GM18909 (cell line): ENCODE data around the gene ANKRD13B.
"Not testable (repeated sequence)": the region's sequence is repeated elsewhere in the genome, so short reads cannot be mapped to it uniquely, and the experiment has no call there.

ENCODE experiments used
- ATAC-seq: cut with Tn5 transposase; IDR thresholded peaks from one replicate; pipeline ENCODE4 v1.9.1; 2021; ENCODE audit warnings: mild to moderate bottlenecking; ENCODE audit not compliant: unreplicated experiment, poor library complexity

Gene ANKRD13B

DNA sequence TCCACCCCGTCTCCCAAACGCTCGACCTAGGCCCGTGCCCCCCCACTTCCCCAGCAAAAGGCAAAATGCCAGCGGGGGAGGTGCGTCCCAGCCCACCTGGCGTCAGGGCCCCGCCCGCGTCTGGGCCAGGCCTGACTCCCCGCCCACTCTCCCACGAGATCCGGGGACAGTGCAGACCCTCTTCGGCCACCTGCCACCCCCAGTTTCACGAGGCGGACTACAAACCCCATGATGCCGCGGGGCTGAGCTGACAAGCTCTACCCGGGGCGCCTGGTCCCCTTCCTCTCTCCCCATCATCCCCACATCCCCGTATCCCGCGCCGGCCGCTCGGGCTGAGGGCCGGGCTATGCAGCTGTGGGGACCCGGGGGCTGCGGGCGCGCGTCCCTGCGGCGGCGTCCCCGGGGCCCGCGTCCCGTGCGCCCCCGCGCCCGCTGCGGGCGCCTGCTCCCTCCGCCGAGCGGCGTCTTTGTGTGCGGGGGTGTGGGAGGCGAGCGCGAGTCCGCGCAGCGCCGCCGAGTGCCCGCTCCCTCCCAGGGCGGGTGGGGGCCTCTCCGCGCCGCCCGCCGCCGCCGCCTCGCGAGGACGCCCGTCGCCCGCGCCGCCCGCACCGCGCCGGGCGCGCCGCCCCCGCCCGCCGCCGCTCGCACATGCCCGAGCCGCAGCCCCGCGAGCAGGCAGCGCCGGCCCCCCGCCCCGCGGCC is at the start of gene ANKRD13B:
TSS of gene ANKRD13B (plus strand) at position 283 of the 702 bp plus-strand sequence. CDS start 490 bp downstream, outside the sequence.
- ATAC-seq: no peak

DNA sequence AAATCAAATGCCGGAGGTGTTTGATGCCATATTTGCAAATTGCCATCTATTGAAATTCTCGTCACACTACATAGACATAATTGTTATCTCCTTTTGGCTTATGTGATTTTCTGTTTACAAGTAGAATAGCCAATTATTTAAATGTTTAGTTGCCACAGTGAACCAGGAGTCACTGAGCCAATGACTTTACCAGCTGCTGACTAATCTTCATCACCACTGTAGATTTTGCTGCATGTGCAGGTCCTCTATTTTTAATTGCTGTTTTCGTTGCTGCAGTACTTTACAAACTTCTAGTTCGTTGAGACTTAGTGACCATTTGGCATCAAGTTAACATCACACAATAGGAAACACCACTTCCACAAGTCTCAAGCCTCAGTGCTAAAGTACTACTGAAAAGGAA is 48.9 kb upstream of the ANKRD13B start:
- no peak for ATAC-seq

DNA sequence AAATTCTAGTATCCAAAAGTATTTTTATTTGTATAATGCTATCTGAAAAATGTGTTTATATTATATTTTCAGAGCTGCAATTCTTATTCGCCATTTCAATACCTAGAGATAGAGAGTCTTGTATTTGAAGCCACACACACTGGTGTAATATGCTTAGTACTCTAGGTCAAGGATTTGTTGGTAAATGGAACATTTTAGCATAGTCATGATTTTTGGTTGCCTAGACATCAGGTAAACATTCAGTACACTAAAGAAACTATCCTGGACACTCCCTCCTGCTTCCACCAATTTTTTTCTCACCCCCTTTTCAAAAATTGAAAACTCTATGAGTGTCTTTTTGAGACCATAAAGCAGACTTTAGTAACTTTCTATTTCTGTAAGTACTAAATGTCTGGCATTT is 46.8 kb upstream of the ANKRD13B start:
- no peak for ATAC-seq

DNA sequence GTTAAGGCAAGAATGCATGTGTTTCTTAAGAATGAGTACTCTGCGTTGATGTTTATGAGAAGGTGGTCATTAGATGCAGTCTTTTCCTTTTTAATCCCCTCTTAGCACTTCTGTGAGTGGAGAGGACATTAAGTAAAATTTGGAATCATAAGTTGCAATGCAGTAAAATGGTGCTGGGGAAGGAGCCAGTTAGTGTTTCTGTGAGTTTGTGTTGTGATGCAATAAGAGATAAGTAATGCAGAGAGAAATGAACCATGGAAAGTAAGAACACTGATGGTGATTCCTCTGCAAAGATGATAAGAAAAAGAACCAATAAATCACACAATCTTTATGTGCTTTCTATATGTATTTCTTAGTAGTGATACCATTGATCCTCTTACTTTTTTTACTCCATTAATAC is 46.1 kb upstream of the ANKRD13B start:
- no peak for ATAC-seq

DNA sequence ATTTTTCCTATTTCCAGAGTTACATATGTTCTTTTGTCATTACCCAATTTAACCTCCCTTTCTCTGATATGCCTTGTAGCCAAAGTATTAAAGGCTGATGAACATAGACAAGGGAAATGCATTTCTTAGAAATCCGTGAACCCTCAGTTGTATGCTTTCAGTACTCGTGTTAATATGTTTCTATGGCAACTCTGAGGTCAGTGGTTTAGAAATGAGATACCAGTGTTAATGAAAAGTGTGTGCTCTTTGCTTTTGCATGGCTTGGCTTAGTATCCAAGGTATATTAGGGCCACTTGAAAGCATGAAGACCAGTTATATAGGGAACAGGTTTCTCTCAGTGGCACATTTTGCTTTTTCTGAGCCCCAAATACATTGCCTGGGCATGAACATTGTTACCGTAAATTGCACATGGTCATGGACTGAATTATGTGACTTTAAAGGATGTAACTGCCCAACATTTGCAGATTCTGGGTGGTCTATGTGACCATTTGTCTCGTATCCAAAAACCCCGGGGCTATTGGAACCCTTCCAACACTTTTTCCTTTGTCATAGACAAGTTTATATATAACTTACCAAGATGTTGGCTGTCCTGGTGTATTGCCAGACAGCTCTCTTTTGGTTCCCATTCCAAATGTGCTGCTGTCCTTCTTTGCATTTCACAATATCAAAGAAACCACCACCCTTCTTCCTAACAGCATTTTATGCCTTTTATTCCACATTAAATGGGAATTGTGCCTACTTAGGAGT is 43.6 kb upstream of the ANKRD13B start:
- no peak for ATAC-seq

DNA sequence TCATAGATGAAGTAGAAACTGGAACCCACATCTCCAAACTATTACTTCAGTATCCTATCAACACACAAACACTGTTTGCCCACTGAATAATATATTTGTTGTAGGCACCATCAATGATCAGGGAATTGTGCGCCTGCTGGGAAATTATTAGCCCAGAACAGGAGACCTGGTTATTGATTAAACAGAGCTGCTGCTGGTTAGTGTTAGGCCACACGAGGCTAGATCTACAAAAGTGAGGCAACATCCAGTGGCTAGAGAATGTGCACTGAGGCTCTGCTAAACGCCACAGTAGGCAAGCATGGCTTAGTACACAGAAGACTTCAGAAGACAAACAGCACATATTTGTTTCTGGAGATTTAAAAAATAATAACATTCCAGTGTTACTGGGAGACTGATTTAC is 37.1 kb upstream of the ANKRD13B start:
- no peak for ATAC-seq

DNA sequence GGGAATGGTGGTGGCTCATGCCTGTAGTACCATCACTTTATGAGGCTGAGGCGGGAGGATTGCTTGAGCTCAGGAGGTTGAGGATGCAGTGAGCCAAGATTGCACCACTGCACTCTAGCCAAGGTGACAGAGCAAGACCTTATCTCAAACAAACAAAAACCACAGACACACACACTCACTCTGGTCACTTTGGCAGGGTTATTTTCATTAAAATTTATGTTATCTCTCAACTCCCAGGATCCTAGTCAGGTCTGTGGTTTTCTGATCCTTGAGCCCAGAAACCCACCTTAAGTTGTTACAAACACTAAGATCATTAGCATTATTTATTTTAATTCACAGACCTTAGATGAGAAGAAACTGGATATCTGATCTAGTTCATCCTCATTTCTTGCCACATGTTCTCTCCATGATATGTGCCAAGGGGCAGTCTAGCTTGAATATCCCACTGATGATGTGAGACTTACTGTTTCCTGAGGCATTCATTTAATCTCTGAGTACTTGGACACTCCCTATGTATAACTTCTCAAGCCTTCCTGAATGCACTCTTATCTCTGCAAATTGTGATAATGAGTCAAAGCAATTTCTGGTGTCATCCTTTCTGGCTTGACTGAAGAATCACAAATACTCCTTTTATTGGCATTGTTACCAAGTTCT is 35.7 kb upstream of the ANKRD13B start:
- no peak for ATAC-seq

DNA sequence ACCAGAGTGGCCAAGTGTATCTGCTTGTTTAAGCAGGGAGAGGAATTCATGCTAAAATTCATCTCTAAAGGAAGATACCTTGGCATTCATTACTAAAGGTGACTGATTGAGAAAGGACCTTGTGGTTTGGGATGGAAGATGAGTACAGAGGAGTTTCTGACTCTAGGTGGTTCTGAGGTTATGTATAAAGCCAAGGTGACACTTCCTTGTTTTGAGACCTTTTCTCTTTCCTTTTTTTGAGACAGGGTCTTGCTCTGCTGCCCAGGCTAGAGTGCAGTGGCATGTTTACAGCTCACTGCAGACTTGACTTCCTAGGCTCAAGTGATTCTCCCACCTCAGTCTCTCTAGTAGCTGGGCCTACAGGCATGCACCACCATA is 35.2 kb upstream of the ANKRD13B start:
- no peak for ATAC-seq

DNA sequence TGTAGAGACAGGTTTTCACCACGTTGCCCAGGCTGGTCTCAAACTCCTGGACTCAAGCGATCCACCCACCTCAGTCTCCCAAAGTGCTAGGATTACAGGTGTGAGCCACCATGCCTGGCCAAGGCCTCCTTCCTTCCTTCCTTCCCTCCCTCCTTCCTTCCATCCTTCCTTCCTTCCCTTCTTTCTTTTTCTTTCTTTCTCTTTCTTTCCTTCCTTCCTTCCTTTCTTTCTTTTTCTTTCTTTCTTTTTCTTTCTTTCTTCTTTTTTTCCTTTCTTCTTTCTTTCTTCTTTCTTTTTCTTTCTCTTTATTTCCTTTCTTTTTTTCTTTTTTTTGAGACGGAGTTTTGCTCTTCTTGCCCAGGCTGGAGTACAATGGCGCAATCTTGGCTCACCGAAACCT is 34.8 kb upstream of the ANKRD13B start:
- ATAC-seq: not testable (repeated sequence)

DNA sequence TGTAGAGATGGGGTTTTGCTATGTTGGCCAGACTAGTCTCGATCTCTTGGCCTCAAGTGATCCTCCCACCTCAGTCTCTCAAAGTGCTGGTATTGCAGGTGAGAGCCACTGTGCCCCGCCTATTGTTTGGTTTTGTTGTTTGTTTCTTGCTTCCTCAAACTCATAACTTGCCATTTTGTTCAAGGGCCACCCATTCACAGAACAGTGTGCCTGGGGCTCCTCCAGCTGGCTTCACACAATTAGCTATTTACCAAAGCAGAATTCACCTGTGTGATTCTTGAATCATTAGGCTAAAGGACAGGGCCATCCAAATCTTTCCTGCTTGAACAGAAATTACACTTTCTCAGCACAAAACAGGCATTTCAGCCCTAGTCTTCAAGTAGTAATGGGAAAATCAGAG is 33.3 kb upstream of the ANKRD13B start:
- no peak for ATAC-seq

DNA sequence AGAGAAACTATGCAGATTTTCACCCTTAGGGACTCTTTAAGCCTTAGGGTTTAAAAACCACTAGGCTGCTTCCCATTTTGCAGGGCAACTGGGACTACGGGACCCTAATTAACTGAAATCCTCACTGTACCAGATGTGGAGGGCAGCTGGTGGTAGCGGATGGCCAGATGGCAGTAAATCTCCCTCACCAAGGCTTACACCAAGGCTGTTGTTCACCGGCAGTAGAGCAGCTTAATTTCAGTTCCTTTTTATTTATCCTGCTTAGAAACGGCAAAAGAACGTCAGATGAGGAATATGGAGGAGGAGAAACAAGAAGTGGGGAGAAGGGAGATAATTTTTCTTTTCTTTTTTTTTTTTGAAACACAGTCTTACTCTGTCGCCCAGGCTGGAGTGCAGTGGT is 32.6 kb upstream of the ANKRD13B start:
- ATAC-seq: no peak

DNA sequence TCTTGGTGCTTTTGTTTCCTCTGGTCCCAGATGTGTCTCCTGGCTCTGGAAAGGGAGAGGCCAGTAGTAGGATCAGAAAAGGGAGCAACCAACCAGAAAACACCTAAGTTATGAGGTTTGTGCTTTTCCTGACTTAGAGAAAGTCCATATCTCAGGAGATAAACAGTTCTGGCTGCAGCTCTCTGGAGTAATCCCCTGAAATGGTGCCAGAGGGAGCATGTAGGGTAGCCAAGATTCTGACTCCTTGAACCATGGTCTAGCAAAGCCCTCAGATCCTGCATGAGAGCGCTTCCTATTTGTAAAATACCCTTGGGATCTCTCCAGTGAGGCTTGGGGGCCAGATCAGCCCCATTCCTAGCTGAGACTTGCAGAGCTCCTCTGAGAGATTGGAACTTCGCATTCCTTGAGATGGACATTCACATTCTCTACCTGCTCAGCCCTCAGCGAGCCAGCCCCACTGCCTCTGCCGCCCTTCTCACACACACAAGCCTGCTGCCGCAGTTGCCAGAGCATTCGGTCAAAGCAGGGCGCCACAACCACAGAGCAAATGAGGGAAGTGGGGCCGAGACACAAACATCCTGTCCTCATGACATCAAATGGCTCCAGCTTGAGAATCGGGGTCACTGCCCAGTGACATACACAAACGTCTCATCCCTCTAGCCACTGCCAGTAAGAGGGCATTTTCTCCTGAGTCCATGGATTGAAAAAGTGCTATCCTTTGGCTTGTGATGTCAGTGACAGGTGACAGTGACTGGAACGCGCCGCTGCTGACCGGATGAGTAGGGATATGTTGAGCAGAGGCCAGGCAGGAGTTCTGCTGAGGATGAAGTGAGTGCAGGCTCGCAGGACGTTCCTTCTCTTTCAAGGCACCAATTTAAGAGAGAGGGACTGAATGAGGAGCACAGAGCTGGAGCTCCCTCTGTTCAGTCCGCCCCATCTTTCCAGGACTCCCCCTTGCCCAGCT is 31.1 kb upstream of the ANKRD13B start:
- ATAC-seq: no peak

DNA sequence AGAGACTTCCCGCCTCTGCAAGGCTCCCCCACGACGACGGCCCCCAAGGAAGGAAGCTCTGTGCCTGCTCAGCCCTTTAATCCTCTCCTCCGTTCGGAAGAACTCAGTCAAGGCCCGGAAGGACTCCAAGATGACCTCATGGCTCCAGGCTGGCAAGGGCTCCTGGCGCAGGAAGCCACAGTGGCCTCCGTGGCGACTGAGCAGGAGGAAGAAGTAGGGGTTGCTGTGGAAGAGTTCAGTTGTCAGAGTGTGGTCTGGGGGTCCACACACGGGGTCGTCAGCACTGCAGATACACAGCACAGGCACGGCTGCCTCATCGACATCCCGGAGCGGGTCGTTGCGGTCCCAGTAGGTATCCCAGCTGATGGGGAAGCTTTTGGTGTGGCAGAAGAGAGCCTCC is 30.3 kb upstream of the ANKRD13B start:
- ATAC-seq: no peak

DNA sequence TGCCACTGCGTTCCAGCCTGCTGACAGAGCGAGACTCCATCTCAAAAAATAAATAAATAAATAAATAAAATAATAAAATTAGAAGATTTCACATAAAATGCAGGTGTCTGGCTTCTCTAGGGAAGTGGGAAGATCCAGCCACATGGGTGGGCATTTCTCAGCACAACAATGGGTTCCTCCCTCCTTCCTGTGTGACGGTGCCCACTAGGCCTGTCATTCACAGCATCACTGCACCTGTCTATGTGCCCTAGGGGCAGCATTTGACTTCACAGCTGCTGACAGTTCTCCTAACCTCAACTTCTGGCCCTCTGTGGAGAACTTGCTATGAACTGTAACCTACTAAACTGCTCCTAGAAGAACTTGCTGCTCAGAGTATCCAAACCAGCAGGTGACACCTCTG is 29.1 kb upstream of the ANKRD13B start:
- ATAC-seq: no peak

DNA sequence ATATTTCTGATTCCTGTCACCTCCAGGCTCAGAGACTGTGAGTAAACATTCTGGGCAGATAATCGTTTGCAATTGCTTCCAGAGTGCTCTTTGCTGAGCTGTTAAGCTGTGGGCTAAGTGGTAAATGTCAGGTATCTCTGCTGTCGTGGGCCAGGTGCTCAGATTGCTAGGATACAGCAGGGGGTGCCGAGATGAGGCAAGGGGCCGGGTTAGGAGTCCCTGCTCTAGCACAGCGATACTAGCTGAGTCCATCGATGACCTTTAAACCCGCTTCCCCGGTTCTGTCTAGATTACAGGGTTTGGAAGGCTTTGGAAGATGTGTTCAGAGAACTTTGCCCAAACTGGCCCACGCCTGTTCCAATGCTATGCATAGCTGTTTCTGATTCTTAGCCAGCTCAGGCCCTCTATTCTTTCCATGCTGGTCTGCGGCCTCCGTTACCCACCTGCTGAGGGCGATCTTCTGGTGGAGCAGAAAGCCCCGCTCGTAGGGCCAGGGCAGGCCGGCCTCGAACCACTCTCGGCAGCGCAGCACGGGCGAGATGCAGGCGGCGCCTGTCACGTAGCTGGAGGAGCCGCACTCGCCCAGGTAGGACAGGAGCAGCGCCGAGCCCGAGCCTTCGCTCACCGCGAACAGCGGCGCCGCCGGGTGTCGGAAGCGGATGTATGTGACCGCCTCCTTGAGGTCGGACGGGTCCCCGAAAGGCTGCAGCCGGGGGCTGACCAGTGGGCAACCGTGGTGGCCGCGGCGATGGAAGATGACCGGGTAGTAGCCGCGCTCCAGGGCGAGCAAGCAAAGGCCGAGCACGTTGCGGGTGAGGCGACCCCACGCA is 27.1 kb upstream of the ANKRD13B start:
- no peak for ATAC-seq

DNA sequence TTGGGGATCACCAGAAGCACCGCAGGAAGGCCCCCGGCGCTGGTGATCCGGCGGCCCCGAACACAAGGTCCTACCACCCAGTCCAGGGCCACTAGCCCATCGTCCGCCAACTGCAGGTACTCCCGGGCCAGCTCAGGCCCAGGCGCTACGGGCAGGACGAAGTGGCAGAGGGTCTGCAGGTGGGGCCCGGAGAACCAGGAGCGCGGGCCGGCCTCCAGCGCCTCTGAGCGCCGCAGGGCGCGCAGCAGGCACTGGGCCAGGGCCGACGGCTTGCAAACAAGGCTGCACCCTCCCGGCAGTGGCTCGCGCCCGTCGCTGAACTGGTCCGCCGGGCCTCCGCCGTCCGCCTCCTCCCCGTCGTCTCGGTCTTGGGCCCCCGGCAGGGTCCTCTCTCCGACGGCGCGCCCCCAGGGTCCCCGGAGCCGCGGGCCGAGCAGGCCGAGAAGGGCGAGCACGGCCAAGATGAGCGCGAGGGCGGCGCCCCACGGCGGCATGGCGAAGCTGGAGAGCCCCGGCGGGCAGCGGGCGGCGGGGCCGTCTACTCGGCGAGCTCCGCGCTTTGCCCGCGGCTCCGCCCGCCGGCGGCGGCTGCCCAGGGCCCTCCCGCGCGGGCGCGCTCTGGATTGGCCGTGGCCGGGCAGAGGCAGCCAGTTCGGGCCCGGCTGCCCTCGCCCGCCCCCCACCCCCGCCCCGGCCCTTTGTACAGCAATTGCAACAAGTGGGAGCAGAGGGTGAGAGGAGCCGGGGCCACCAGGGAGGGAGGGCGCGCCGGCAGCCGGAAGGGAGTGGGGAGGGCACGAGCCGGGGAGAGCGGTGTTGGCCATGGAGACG is 26.2 kb upstream of the ANKRD13B start, which contains the start of gene ABHD15:
TSS of gene ABHD15 (minus strand) at position 565 of the 831 bp plus-strand sequence. CDS start at position 494, 71 bp downstream.
- peak; percentile 27 for ATAC-seq

DNA sequence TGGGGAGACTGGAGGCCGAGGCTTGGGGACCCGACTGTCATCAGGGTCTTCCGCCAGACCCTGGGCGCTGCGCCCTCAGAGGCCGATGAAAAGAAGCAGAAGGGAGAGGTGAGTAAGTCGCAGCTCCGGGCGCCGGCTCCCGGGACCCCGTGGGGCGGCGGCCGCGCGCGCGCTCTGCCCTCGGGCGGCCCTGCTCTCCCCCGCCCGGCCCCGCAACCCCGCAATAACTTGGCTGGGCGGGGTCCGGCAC is 25.7 kb upstream of the ANKRD13B start:
- ATAC-seq: peak; percentile 4

DNA sequence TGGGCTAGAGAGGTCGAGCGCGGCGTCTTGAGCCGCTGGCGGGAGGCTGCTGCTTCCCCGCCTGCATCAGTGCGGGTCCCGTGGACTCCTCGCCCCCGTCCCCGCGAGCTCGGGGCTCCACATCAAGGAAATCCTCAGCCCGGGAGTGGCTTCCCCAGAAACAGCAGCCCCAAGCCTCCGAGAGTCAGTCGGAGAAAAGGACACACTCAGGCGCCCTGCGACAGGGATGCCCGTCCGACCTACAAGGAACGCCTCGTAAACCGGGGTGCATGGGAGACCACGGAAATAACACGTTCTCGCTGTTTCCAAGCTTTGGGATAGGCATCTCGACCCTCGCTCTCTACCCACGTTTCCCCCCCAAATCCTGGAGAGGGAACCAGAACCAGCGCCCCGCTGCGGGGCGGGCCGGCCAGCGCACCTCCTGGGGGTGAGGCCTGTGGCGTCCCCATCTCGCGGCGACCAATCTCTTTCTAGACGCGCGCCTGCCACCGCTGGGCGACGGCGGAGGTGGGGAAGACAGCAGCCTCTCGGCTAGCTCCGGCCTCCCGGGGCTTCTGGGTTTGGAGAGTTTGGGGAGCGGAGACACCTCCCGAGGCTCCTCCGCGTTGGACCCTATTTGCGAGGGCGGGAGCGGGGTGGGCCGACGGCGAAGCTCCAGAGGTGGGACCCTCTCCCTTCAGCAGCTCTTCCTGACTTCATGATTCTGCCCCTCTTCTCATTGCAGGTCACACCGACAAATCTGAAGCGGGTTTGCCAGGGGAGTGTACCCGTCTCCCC is 25.2 kb upstream of the ANKRD13B start:
- peak; percentile 39 for ATAC-seq
